ENCODE results near the gene SPG7. TPM values are rescaled to one million over a fixed set of nuclear protein-coding genes. Genes with fewer than 3 reads are reported as not detected.

SPG7 gene
- 10 to 100 TPM; 80.5 to 83.9 TPM for total RNA-seq

DNA sequence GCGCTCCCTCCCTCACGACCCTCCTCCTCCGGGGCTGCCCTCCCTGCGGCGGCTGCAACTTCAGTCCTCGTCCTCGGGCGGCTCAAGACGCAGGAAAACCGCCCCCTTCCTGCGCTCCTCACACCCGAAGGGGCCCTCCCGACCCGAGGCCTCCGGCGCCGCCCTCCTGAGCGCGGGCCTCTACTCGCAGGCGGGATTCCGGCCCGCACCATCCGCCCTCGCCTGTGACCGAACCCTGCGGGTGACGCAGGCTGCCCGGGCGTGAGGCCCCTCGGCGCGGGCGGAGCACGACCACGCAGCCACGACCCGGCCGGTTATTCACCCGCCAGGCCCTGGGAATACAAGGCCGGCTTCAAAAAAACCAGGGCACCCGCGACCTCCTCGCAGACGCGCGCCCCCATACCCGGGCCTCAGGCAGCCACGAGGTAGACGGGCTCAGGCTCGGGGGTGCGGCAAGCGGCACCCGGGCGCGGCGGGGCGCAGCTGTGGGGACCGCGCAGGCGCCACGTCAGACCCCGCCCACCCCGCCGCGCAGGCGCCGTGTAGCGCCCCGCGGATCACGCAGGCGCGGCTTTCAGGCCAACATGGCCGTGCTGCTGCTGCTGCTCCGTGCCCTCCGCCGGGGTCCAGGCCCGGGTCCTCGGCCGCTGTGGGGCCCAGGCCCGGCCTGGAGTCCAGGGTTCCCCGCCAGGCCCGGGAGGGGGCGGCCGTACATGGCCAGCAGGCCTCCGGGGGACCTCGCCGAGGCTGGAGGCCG is at the start of gene SPG7:
Gene SPG7 (plus strand): TSS at position 570 of the 757 bp plus-strand sequence. CDS start 15 bp downstream, at position 585.

DNA sequence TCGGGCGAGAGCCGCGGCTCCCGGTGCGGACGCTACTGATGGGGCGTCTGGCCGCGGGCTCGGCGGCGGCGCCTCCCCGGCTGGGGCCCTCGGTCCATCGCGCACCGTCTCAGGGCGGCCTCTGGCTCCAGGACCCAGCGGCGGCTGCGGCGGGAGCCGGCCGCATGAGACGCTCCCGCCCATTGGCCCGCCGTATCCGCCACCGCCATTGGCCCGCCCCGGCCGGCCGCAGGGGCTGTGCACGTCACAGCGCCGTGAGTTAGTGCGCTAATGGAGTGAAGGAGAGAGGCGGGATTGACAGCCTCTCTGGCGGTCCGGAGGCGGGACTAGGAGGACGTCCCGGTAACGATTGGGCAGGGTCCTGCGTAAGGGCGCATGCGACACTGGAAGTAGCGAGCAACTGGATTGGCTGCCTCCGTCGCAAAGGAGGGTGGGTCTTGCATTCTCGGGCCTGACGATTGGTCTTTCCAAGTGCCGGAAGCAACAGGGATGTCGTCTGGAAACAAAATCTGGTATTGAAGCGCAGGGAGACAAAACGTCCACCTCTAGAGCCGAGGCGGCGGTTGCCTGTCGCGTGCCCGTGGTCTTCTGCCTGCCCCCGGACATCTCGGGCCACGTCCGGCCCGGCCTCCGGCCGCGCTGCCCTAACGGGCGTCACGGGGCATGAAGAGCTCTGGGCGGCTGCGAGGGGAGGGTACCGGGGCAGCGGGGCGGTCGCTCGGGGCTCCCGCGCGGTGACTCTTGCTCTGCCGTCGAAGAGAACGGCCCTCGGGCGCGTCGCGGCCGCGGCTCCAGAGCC is 17.6 kb upstream of the SPG7 start, which contains the start of gene ANKRD11:
Gene ANKRD11 (minus strand): TSS at position 123 of the 799 bp plus-strand sequence. CDS start 173,542 bp downstream, outside the sequence.

DNA sequence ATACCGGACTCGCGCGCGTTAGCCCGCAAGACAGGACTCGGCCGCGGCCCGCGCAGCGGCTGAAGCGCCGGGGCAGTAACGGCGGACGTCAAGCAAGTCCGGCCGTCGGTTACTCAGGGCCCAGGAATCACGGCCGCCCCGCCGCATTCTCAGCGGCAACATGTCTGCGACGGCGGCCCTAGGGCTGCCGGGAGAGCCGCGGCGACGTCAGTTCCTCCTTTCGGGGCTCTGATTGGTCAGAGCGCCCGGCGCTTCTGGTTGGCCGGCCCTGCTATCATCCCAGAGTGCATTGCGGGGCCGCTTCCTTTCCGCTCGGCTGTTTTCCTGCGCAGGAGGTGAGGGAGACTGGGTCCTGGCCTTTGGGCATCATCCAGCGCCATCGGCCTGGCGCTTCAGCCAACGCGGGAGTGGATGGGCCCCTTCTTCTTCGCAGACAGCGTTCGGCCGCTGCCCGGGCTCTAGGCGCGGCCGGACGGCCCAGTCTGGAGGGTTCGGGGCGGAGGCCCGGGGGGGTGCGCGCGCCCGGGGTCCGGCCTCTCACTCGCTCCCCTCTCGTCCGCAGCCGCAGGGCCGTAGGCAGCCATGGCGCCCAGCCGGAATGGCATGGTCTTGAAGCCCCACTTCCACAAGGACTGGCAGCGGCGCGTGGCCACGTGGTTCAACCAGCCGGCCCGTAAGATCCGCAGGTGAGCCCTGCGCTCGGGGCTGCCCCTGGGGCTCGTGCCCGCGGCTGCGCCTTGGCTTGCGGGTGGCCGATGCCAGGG is 52.4 kb downstream of the SPG7 start, which contains the start of gene RPL13:
Gene RPL13 (plus strand): TSS at position 305 of the 764 bp plus-strand sequence. CDS start 278 bp downstream, at position 583.

DNA sequence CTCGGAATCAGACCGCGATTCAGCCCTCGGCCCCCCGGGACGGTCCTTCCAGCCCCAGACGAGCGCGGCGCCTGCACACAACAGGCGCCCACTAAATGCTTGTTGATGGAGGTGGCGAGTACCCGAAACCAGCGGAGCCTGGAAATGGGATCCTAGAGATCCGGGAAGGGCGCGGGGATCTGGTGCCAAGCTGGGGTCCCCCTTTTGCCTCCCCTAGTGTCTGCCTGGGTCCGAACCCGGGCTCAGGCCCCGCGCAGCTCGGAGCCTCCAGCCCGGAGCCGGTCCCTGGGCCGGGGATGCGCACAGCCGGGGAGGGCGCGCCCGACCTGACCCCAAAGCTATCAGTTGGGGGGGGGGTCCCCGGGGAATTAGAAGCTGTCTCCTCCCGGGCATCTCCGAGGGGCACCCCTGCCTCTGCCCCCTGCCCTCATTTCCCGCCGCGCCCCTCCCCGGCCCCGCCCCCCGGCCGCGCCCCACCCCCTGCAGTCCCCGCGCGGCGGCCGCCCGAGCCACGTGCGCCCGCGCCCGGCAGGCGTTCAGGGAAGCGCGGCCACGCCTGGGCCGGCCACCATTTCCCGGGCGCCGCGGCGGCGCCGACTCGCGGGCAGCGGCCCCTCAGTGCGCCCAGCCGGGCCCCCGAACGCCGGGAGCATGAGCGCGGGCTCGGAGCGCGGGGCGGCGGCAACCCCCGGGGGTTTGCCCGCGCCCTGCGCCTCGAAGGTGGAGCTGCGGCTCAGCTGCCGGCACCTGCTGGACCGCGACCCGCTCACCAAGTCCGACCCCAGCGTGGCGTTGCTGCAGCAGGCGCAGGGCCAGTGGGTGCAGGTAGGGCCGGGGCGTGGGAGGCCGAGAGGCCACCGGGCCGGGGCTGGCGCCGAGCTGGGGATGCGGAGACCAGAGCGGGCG is 67.3 kb downstream of the SPG7 start, which contains the start of gene CPNE7:
Gene CPNE7 (plus strand): TSS at position 512 of the 906 bp plus-strand sequence. CDS start 140 bp downstream, at position 652.

Small RNAs within 50 kb of the gene (small RNA-seq; reads per million reads assigned to genes)
- gene SNORD68: 0 reads per million in 2 donors

Other genes starting within 250 kb of the SPG7 start
- gene ANKRD11, start 17.8 kb upstream of the SPG7 start, total RNA-seq: 10 to 100 TPM; 43.4 to 48.6 TPM
- 1,000 to 10,000 TPM; 1,307 to 1,873 TPM for gene RPL13, start 52.3 kb downstream of the SPG7 start, total RNA-seq
- gene CPNE7, start 67.4 kb downstream of the SPG7 start, total RNA-seq: 10 to 100 TPM; 13.1 to 31.0 TPM
- gene DPEP1, start 105.2 kb downstream of the SPG7 start, total RNA-seq: not detected
- 100 to 1,000 TPM; 107 to 146 TPM for gene CHMP1A, start 149.3 kb downstream of the SPG7 start, total RNA-seq
- gene SPATA33, start 149.4 kb downstream of the SPG7 start, total RNA-seq: 1 to 10 TPM; 1.7 to 4.0 TPM
- 10 to 100 TPM; 24.8 to 27.6 TPM for gene CDK10, start 178.3 kb downstream of the SPG7 start, total RNA-seq
- gene SPATA2L, start 193.3 kb downstream of the SPG7 start, total RNA-seq: 10 to 100 TPM; 17.2 to 18.0 TPM
- 1 to 10 TPM; 3.7 to 6.5 TPM for gene VPS9D1, start 212.5 kb downstream of the SPG7 start, total RNA-seq
- gene ZNF276, start 213.1 kb downstream of the SPG7 start, total RNA-seq: 10 to 100 TPM; 12.7 to 23.6 TPM

All from melanocyte of skin (primary cell).